ENCODE data around the gene TGFBRAP1. TPM values are rescaled to one million over a fixed set of nuclear protein-coding genes. Genes with fewer than 3 reads are reported as not detected.

The TGFBRAP1 gene
- total RNA-seq, 2 donors from 2014 or later: 15.5 to 17.4 TPM

DNA sequence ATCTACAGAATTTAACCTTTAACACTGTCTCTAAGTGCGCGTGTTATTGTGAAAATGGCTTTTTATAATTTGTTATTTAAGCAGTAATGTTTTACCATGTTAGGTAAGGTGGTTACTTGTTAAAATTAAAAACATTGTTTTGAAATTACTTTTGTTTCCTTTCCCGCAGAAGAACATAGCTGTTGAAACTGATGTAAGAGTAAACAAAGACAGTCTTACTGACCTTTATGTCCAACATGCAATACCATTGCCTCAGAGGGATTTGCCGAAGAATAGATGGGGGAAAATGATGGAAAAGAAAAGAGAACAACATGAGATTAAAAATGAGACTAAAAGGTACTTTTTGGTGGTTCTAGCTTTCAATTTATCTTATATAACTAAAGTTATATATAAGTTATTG is 9.9 kb upstream of the TGFBRAP1 start:
- Mint-ChIP-seq H3K4me3 (peak overlapping the region; percentile 95), H3K27me3 (ENCODE audit: insufficient read depth) (no peaks in the 10 kb centered on the region), H3K4me1 (peaks cover 19% of the 10 kb centered on the region), H3K9me3 (no peaks in the 10 kb centered on the region), H3K27ac (peak overlapping the region; percentile 12), H3K36me3 (ENCODE audit: low read depth) (peaks cover 32% of the 10 kb centered on the region)
- Histone ChIP-seq H3K27ac (ENCODE audit: low read depth, low read length) (no peak overlapping the region), H3K9me3 (ENCODE audit: control insufficient read depth, low read length) (no peaks in the 10 kb centered on the region), H3K4me3 (ENCODE audit: low read length) (peak overlapping the region; percentile 92), H3K4me1 (ENCODE audit: control insufficient read depth, insufficient read depth, low read length) (peaks cover 4% of the 10 kb centered on the region), H3K36me3 (ENCODE audit: control insufficient read depth, insufficient read depth, low read length) (peaks cover 44% of the 10 kb centered on the region), H3K9ac (ENCODE audit: extremely low read depth, low read length, poor library complexity, severe bottlenecking) (no peak overlapping the region), H3K27me3 (ENCODE audit: control insufficient read depth, insufficient read depth, low read length, poor library complexity, severe bottlenecking) (no peaks in the 10 kb centered on the region)
- 93 to 100% methylated on average over 2 to 4 of the region's 4 CpGs for WGBS, 2 experiments (ENCODE audit: insufficient coverage in 1 of 2, insufficient read length in 1 of 2)
- DNase-seq: no peak
- TF ChIP-seq, protein P1, sequence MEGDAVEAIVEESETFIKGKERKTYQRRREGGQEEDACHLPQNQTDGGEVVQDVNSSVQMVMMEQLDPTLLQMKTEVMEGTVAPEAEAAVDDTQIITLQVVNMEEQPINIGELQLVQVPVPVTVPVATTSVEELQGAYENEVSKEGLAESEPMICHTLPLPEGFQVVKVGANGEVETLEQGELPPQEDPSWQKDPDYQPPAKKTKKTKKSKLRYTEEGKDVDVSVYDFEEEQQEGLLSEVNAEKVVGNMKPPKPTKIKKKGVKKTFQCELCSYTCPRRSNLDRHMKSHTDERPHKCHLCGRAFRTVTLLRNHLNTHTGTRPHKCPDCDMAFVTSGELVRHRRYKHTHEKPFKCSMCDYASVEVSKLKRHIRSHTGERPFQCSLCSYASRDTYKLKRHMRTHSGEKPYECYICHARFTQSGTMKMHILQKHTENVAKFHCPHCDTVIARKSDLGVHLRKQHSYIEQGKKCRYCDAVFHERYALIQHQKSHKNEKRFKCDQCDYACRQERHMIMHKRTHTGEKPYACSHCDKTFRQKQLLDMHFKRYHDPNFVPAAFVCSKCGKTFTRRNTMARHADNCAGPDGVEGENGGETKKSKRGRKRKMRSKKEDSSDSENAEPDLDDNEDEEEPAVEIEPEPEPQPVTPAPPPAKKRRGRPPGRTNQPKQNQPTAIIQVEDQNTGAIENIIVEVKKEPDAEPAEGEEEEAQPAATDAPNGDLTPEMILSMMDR (conservative IDR thresholded peaks at IDR 0.05): no peak

DNA sequence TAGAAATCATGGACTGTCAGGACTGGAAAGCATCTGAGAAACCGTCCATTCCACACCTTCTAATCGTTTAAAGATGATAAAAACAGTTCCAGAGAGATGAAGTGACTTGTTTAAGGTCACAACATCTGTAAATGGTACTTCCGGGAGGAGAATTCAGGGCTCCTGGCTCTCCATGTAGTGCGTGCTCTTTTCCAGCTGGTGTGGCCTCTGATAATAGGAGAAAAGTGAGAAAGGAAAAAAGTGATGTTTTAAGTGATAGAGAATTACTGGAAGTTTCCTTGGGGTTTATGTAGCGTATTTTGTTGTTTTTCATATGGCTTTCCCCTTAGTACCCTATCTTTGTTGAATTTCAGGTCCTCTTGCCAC is 8.5 kb upstream of the TGFBRAP1 start:
- Mint-ChIP-seq H3K4me1 (peaks cover 24% of the 10 kb centered on the region), H3K27ac (peak overlapping the region; percentile 100), H3K9me3 (no peaks in the 10 kb centered on the region), H3K36me3 (ENCODE audit: low read depth) (peaks cover 26% of the 10 kb centered on the region), H3K27me3 (ENCODE audit: insufficient read depth) (no peaks in the 10 kb centered on the region), H3K4me3 (peak overlapping the region; percentile 95)
- Histone ChIP-seq H3K27ac (ENCODE audit: low read depth, low read length) (no peak overlapping the region), H3K4me1 (ENCODE audit: control insufficient read depth, insufficient read depth, low read length) (peaks cover 5% of the 10 kb centered on the region), H3K36me3 (ENCODE audit: control insufficient read depth, insufficient read depth, low read length) (peaks cover 33% of the 10 kb centered on the region), H3K4me3 (ENCODE audit: low read length) (peak overlapping the region; percentile 92), H3K9ac (ENCODE audit: extremely low read depth, low read length, poor library complexity, severe bottlenecking) (peak overlapping the region; percentile 79), H3K9me3 (ENCODE audit: control insufficient read depth, low read length) (no peaks in the 10 kb centered on the region), H3K27me3 (ENCODE audit: control insufficient read depth, insufficient read depth, low read length, poor library complexity, severe bottlenecking) (no peaks in the 10 kb centered on the region)
- DNase-seq: no peak
- 11% methylated on average over 5 of the region's 5 CpGs; no CpG with 5 or more reads in 1 of the 2 experiments for WGBS, 2 experiments (ENCODE audit: insufficient coverage in 1 of 2, insufficient read length in 1 of 2)
- TF ChIP-seq, protein P1 (conservative IDR thresholded peaks at IDR 0.05): no peak

DNA sequence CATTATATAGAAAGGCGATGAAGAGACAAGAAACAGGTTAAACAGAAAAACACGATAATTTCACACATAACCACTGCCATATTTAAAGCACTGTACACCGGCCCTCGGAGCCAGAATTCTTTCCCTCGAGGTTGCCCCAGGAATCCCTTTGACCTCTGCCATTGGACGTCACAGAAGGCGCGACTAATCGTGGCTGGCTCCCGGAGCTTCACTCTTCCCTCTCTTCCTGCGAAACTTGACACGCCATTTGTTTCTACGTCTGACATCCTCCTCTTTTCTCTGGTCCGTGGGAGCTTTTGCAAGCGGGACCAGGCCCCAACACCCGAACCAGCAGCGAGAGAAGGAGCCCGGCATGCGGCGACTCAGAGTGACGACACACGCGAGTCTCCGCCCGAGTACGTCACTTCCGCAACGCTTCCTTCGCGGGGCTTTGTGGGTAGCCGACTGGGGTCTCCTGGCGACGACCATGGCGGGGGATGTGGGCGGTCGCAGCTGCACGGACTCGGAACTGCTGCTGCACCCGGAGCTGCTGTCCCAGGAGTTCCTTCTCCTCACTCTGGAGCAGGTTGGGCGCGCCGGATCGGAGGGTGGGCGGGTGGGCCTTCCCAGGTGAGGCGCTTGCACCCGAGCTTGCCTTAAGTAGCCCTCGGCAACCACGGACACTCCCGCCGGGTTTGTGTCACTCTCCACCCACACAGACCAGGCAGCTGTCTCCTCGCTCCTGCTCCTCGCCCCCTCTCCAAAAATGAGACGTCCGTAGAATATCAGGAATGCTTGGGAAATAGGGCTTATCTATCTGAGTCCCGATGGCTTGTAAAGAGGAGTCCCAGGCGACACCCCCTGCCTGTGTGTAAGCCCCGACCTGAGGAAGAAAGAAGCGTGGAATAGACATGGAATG is 7.8 kb upstream of the TGFBRAP1 start, which contains the start of gene C2orf49:
Gene C2orf49 (plus strand): TSS at position 419 of the 898 bp plus-strand sequence. CDS start 48 bp downstream, at position 467.
- Mint-ChIP-seq H3K4me1 (peaks cover 24% of the 10 kb centered on the region), H3K27me3 (ENCODE audit: insufficient read depth) (no peaks in the 10 kb centered on the region), H3K36me3 (ENCODE audit: low read depth) (peaks cover 21% of the 10 kb centered on the region), H3K27ac (peak within 1 kb of the TSS; percentile 100), H3K4me3 (peak within 1 kb of the TSS; percentile 95), H3K9me3 (no peaks in the 10 kb centered on the region)
- no peaks in the 10 kb centered on the region for H3K9me3 ChIP-seq (ENCODE audit: control insufficient read depth, low read length)
- peak within 1 kb of the TSS; percentile 99 for H3K27ac ChIP-seq (ENCODE audit: low read depth, low read length)
- DNase-seq: peak; percentile 97
- no peaks in the 10 kb centered on the region for H3K27me3 ChIP-seq (ENCODE audit: control insufficient read depth, insufficient read depth, low read length, poor library complexity, severe bottlenecking)
- WGBS, 2 experiments (ENCODE audit: insufficient coverage in 1 of 2, insufficient read length in 1 of 2): 0% methylated on average over 19 to 58 of the region's 58 CpGs
- TF ChIP-seq, protein P1 (conservative IDR thresholded peaks at IDR 0.05): no peak
- peaks cover 5% of the 10 kb centered on the region for H3K4me1 ChIP-seq (ENCODE audit: control insufficient read depth, insufficient read depth, low read length)
- H3K9ac ChIP-seq (ENCODE audit: extremely low read depth, low read length, poor library complexity, severe bottlenecking): peak within 1 kb of the TSS; percentile 99
- peak within 1 kb of the TSS; percentile 92 for H3K4me3 ChIP-seq (ENCODE audit: low read length)
- H3K36me3 ChIP-seq (ENCODE audit: control insufficient read depth, insufficient read depth, low read length): peaks cover 27% of the 10 kb centered on the region
